SKM-1 treated with dmso at 0.1 percent for 144 hours (cell line): ENCODE results near the gene EPN2.
"Not testable (repeated sequence)": the region's sequence is repeated elsewhere in the genome, so short reads cannot be mapped to it uniquely, and the experiment has no call there.

ENCODE experiments used
- DNase-seq: peaks from one replicate; lab custom pipeline; 2025; ENCODE audit not compliant: unreplicated experiment; lab: John Stamatoyannopoulos, UW

EPN2 gene

GRCh38 chr17:19237139-19237388 lies at the start of gene EPN2:
EPN2 (plus strand) TSS chr17:19237366; CDS start chr17:19283120, 45,754 bp downstream.
- not testable (repeated sequence) for DNase-seq

DNA sequence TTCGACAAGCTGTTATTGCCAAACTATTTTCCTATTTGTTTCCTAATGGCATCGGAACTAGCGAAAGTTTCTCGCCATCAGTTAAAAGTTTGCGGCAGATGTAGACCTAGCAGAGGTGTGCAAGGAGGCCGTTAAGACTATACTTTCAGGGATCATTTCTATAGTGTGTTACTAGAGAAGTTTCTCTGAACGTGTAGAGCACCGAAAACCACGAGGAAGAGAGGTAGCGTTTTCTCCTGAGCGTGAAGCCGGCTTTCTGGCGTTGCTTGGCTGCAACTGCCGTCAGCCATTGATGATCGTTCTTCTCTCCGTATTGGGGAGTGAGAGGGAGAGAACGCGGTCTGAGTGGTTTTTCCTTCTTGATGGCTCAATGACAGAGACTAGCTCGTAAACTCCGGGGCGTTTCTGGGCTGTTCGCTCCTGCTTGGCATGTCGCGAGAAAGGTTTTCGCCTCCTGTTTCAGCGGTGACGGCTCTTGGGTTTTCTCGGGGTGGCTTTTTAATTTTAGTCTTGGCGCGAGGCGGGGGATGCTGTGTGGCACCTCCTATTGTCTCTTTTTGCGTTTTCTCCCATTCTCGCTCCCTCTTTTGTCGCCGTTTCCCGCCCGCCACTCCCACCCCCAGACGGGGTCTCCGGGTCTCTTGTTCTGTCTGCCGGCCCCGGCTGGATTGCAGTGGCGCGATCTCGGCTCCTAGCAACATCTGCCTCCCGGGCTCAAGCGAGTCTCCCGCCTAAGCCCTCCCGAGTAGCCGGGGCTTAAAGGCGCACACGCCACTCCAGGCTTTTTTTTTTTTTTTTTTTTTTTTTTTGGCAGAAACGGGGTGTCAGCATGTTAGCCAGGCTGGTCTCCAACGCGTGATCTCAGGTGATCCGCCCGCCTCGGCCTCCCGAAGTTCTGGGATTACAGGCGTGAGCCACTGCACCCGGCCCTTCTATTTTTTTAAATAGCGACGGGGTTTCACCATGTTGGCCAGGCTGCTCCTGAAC lies 49.0 kb upstream of the EPN2 start:
- not testable (repeated sequence) for DNase-seq

DNA sequence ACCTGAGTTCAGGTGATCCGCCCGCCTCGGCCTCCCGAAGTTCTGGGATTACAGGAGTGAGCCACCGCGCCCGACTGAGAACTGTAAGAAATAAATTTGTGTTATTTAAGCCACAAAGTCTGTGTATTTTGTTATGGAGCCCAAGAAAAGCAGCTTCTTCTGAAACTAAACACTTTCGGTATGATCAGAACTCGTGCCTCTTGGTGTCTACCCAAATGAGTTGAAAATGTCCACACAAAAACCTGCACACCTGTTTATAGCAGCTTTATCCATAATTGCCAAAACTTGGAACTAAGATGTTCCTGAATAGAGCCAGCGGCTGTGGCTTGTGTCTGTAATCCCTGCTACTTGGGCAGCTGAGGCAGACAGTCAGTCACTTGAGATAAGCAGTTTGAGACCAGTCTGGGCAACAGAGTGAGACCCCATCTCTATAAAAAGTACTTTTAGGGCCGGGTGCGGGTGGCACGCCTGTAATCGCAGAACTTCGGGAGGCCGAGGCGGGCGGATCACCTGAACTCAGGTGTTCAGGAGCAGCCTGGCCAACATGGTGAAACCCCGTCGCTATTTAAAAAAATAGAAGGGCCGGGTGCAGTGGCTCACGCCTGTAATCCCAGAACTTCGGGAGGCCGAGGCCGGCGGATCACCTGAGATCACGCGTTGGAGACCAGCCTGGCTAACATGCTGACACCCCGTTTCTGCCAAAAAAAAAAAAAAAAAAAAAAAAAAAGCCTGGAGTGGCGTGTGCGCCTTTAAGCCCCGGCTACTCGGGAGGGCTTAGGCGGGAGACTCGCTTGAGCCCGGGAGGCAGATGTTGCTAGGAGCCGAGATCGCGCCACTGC lies 48.1 kb upstream of the EPN2 start:
- DNase-seq: not testable (repeated sequence)

- not testable (repeated sequence) for DNase-seq
Measured at GRCh38 chr17:19189781-19190405, 47.3 kb upstream of the EPN2 start.

GRCh38 chr17:19196382-19197204 lies 40.6 kb upstream of the EPN2 start:
- DNase-seq: not testable (repeated sequence)

DNA sequence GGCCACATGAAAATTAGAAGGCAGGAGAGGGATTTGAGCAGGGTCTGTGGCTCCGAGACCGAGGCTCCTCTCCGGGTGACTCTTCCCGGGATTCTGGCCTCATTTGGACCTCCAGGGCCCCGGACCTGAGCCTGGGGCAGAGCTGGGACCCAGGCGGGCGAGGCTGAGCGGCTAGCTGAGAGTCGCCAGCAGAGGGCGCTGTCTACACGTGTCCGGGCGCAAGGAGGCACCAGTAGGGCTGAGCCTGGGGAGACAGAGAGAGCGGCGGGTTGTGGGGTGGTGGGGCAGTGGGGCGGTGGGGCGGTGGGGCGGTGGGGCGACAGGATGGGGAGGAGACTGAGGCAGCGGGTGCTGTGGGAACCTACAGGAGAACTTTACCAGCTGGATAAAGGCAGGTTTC lies 34.7 kb upstream of the EPN2 start:
- DNase-seq: not testable (repeated sequence)

DNA sequence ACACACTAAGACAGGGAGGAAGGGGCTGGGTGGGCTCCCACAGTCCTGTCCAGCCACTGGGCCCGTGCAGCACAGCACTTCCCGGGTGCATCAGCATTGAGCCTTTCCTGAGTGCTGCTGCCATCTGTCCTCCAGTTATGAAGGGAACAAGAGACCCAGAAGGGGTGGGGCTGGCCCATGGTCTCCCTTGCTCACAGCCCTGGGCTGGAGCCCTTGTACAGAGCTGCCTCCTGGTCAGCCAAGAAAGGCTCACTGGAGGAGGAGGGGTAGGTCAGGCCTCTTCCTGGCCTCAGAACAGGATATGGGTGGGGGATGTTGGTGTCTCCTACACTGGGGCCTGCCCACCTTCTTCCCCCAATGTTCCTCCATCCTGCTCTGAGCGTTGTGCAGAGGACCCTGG lies 33.7 kb upstream of the EPN2 start:
- DNase-seq: not testable (repeated sequence)

- not testable (repeated sequence) for DNase-seq
Measured at GRCh38 chr17:19215074-19215860, 21.9 kb upstream of the EPN2 start.

- DNase-seq: not testable (repeated sequence)
Measured at GRCh38 chr17:19216148-19216926, 20.8 kb upstream of the EPN2 start.

GRCh38 chr17:19218914-19219313 lies 18.3 kb upstream of the EPN2 start:
- DNase-seq: not testable (repeated sequence)

DNA sequence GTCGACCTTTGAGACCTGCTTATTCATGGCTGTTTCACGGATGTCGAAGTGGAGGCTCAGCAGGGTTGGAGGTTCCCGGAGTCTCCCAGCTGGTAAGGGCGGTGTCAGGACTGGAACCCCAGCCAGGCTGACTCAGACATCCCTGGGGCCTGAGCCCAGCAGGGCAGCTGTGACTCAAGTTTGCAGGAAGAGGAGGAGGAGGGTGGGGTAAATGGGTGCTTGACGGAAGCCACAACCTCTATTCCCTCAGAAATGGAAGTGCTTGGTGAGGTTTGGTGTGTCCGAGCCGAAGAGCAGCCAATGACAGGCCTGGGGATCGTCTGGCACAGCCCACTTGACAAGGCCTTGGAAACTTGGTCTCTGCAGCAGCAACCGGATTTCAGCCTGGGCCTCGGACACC lies 17.8 kb upstream of the EPN2 start:
- DNase-seq: not testable (repeated sequence)

DNA sequence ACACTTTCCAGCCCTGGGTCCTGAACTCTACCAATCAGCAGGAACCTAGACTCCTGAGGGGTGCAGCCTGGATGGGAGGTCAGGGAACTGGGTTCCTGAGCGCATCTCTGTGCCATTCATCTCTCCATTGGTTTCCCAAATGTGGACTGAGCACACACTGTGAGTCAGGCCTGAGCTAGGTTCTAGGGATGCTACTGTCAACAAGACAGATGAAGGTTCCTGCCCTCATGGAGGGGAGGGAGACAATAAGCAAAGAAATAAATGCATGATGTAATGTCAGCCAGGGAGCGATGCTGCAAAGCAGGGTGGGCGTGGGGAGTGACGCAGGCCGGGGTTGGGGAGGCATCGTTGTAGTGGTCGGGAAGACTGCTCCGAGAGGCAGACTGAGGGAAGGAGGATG lies 17.0 kb upstream of the EPN2 start:
- not testable (repeated sequence) for DNase-seq

- not testable (repeated sequence) for DNase-seq
Measured at GRCh38 chr17:19226610-19227588, 10.3 kb upstream of the EPN2 start.

- not testable (repeated sequence) for DNase-seq
Measured at GRCh38 chr17:19234676-19235075, 2.5 kb upstream of the EPN2 start.

DNA sequence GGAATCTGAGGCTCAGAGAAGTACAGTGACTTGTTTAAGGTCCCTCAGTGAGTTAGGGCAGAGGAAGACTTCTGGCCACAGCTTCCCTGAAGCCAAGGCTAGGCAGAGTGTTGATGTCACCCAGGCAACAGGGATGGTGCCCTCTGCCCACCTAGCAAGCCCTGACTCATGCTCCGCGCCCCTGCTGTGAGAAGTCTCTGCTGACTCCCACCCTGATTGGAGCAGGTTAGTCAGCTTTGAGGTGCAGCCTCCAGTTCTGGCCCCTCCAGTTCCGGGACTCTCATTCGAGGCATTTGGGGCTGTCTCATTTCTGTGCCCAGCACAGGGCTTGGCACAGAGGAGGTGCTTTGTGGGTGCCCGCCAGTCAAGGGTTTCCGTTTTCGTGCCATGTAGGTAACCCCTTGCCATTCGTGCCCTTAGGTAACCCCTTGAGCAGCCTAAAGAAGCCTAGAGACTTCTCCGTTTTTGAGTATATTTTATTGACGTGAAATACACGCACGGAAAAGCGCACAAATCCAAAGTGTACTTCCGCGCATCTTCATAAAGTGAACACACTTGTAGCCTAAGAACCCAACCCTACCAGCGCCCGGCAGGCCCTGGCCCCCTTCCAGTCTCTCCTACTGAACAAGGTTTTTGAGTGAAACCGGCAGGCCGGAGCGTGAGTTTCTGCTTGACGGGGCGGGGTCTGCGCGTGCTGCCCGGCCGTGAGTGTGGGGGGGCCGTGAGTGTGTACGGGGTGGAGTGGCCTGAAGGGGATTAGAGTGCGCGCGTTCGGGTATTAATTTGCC lies 621 bp upstream of the EPN2 start:
- DNase-seq: not testable (repeated sequence)

DNA sequence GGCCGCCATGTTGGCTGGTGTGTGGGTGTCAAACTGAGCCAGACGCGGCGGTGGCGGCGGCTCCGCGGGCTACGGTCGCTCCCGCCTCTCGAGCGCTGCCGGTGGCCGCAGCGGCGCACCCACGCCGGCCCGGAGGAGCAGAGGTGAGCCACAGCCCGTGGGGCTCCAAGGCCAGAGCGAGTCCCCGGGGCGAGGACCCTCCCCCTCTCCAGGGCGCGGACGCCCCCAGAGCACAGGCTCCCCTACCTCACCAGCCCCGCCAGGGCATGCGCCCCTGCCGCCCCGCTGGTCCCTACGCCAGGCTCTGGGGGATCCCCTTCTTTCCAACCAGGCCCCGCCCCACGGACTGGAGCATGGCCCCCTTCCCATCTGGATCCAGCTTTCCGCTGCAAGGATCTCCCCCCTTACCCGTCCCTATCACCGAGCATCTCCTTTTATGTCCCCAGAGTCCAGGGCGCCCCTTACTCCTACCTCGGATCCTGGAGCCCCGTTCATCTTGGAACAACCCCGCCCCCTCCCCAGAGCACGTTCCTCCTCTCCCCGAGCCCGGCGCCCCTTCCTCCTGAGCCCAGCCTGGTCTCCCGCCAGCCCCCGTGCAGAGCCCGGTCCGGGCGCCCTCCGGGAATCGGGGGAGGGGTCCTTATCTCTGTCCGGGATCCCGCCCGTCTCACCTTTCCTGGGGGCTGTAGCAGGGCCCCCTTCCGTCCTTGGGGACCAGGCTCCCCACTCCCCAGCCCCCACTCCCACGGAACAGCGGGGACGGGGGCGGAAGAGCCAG lies 412 bp downstream of the EPN2 start:
- no peak for DNase-seq
